Endothelial cell of umbilical vein (primary cell): ENCODE measurements around the gene GLI3. TPM values are rescaled to one million over a fixed set of nuclear protein-coding genes. Genes with fewer than 3 reads are reported as not detected.

Experiments used
- BruUV-seq: library from RNA; stranded (reverse); fragments of 400-500 nt; replicated peaks from 2 replicates; lab custom pipeline; 2021; lab: Mats Ljungman, UMichigan
- CTCF ChIA-PET: fragments of 300-600, 350-600 bp; sonication (Branson Sonifier 250); formaldehyde crosslinking; loops from one replicate; lab custom pipeline; 2021; ENCODE audit warnings: antibody characterized with exemption, inconsistent platforms; lab: Charles Lee
- POLR2A ChIA-PET: fragments of 300-600, 350-600 bp; sonication (Branson Sonifier 250); formaldehyde crosslinking; loops from one replicate; lab custom pipeline; 2021; ENCODE audit warnings: antibody characterized with exemption, inconsistent platforms; lab: Charles Lee
- DNase-seq: peaks from one replicate; pipeline ENCODE4 v3.0.0-alpha.2; 2011; ENCODE audit warnings: low read depth, low spot score
- FAIRE-seq: peaks from 2 replicates; lab custom pipeline; 2011; peaks lifted over from hg19 to GRCh38; lab: Jason Lieb, UNC
- H2AFZ ChIP-seq: 2 replicates; pipeline ENCODE4 v1.6.0; 2012; ENCODE audit warnings: low read depth, low read length, control low read depth, inconsistent platforms
- H3K27ac ChIP-seq: 2 replicates; pipeline ENCODE4 v1.5.1; 2011; ENCODE audit warnings: low read depth, mild to moderate bottlenecking, control low read depth, low read length, moderate library complexity; ENCODE audit not compliant: insufficient read depth
- H3K27me3 ChIP-seq, 2 experiments: 2 replicates each; pipeline versions ENCODE4 v1.6.0 to v1.6.1; 2011; ENCODE audit warnings: low read length in 2 of 2, mixed read lengths in 1 of 2; ENCODE audit not compliant: control insufficient read depth in 2 of 2, insufficient read depth in 2 of 2
- H3K36me3 ChIP-seq, 2 experiments: 2 replicates in 1 of 2; 3 replicates in 1 of 2; pipeline ENCODE4 v1.5.1; 2011; ENCODE audit warnings: low read length in 2 of 2, mild to moderate bottlenecking in 1 of 2, moderate library complexity in 1 of 2; ENCODE audit not compliant: control insufficient read depth in 2 of 2, insufficient read depth in 2 of 2; ENCODE audit errors: extremely low read depth in 1 of 2
- H3K4me1 ChIP-seq: 3 replicates; pipeline ENCODE4 v1.5.1; 2011; ENCODE audit warnings: mild to moderate bottlenecking, low read length; ENCODE audit not compliant: control insufficient read depth, insufficient read depth; ENCODE audit errors: extremely low read depth
- H3K4me2 ChIP-seq: 2 replicates; pipeline ENCODE4 v1.6.1; 2011; ENCODE audit warnings: low read length, control low read depth, mixed read lengths; ENCODE audit not compliant: insufficient read depth
- H3K4me3 ChIP-seq, 3 experiments: fragments of 200-600 bp in 1 of 3; sonication (generic), shearing (Covaris generic) in 1 of 3; replicated peaks in 1 of 3; 2 replicates each; pipeline ENCODE4 v1.5.1; 2011 to 2016; ENCODE audit warnings: control low read depth in 3 of 3, low read length in 3 of 3, mild to moderate bottlenecking in 2 of 3, inconsistent platforms in 1 of 3, low read depth in 1 of 3, moderate library complexity in 1 of 3; ENCODE audit not compliant: insufficient read depth in 1 of 3
- H3K79me2 ChIP-seq: 2 replicates; pipeline ENCODE4 v1.6.0; 2012; ENCODE audit warnings: low read length, inconsistent platforms; ENCODE audit not compliant: control insufficient read depth, insufficient read depth
- H3K9ac ChIP-seq: replicated peaks from 2 replicates; pipeline ENCODE3; 2011; ENCODE audit warnings: low read length, control low read depth; ENCODE audit not compliant: insufficient read depth; ENCODE audit errors: extremely low read depth
- H3K9me1 ChIP-seq: replicated peaks from 3 replicates; pipeline ENCODE4 v1.6.0; 2011; ENCODE audit warnings: mild to moderate bottlenecking, low read length; ENCODE audit not compliant: control insufficient read depth, insufficient read depth; ENCODE audit errors: extremely low read depth
- H3K9me3 ChIP-seq: replicated peaks from 2 replicates; pipeline ENCODE4 v1.5.1; 2012; ENCODE audit warnings: low read length, inconsistent platforms; ENCODE audit not compliant: control insufficient read depth, insufficient read depth
- H4K20me1 ChIP-seq: replicated peaks from 2 replicates; pipeline ENCODE3; 2011; ENCODE audit warnings: mild to moderate bottlenecking, low read length; ENCODE audit not compliant: control insufficient read depth, insufficient read depth; ENCODE audit errors: extremely low read depth
- CTCF ChIP-seq, 2 donors: IDR thresholded peaks; 1 replicate in 1 of 2; 2 replicates in 1 of 2; pipeline ENCODE4 v1.5.1; 2011; ENCODE audit warnings: low read length in 2 of 2, mild to moderate bottlenecking in 2 of 2, moderate library complexity in 2 of 2, control low read depth in 1 of 2, inconsistent platforms in 1 of 2, low read depth in 1 of 2; ENCODE audit not compliant: insufficient read depth in 1 of 2; ENCODE audit errors: extremely low read depth in 1 of 2
- EZH2 ChIP-seq: IDR thresholded peaks from 2 replicates; pipeline ENCODE4 v1.6.1; 2012; ENCODE audit warnings: borderline replicate concordance, low read depth, mild to moderate bottlenecking, moderate library complexity, low read length, inconsistent platforms; ENCODE audit not compliant: severe bottlenecking
- FOS ChIP-seq: IDR thresholded peaks from 2 replicates; pipeline ENCODE4 v1.6.1; 2011; ENCODE audit warnings: mild to moderate bottlenecking, low read length, moderate library complexity, borderline replicate concordance; ENCODE audit not compliant: insufficient read depth
- GATA2 ChIP-seq: IDR thresholded peaks from 2 replicates; pipeline ENCODE4 v1.7.0; 2011; ENCODE audit warnings: low read depth, mild to moderate bottlenecking, moderate library complexity, mixed read lengths, low read length; ENCODE audit not compliant: insufficient read length, insufficient read depth
- JUN ChIP-seq: IDR thresholded peaks from 2 replicates; pipeline ENCODE4 v1.6.1; 2011; ENCODE audit warnings: borderline replicate concordance, low read depth; ENCODE audit not compliant: insufficient read length, insufficient read depth
- MAX ChIP-seq: IDR thresholded peaks from 2 replicates; pipeline ENCODE4 v1.6.1; 2011; ENCODE audit not compliant: insufficient read depth, insufficient read length
- MYC ChIP-seq: IDR thresholded peaks from one replicate; pipeline ENCODE4 v1.6.1; 2011; ENCODE audit warnings: mild to moderate bottlenecking, low read depth, low read length
- POLR2A ChIP-seq: IDR thresholded peaks from 2 replicates; pipeline ENCODE4 v1.6.1; 2012; ENCODE audit warnings: low read depth, mild to moderate bottlenecking, control low read depth, low read length
- POLR2AphosphoS5 ChIP-seq: IDR thresholded peaks from 2 replicates; pipeline ENCODE4 v1.6.1; 2012; ENCODE audit warnings: low read depth, mild to moderate bottlenecking, control low read depth, low read length, moderate library complexity; ENCODE audit not compliant: insufficient read depth
- dilution Hi-C: fragments of 300-500 bp; cut with MboI; formaldehyde crosslinking; loops from one replicate; pipeline ENCODE4 v1.15.0; 2019; ENCODE audit warnings: low sequenced_read_pairs; ENCODE audit not compliant: extremely low pct_ligation_motif_present
- intact Hi-C: fragments of 100-400 bp; cut with micrococcal nuclease; formaldehyde crosslinking; loops from one replicate; pipeline ENCODE4 v1.10.0; 2022
- polyA plus RNA-seq, 4 experiments: library from polyadenylated mRNA; depleted of rRNA in 3 of 4; stranded (reverse) in 3 of 4; unstranded in 1 of 4; fragments of >200 nt; gene quantifications; 2 replicates each; pipeline versions ENCODE4 v1.2.1 to v1.2.3, GENCODE V29; 2011 to 2012; ENCODE audit warnings: missing spikeins in 1 of 4
- total RNA-seq: library from RNA; stranded (reverse); gene quantifications from 2 replicates; pipeline ENCODE4 v1.2.3, GENCODE V29; 2021

GLI3 gene
- total and polyA plus RNA-seq, 2 donors (not counting 3 experiments of a cell fraction or from before 2014, with no cell fraction given), result 6.0 to 24.9 TPM

- Histone ChIP-seq H3K4me2 (no peak overlapping the region), H3K9me1 (no peaks in the 10 kb centered on the region), H3K79me2 (no peaks in the 10 kb centered on the region), H3K9ac (no peak overlapping the region), H3K4me3 (no peak overlapping the region), H2AFZ (no peak overlapping the region), H4K20me1 (no peaks in the 10 kb centered on the region), H3K4me1 (no peaks in the 10 kb centered on the region), H3K9me3 (no peaks in the 10 kb centered on the region), H3K36me3 (no peaks in the 10 kb centered on the region), H3K27ac (no peak overlapping the region), H3K27me3 (no peaks in the 10 kb centered on the region)
- ChIA-PET CTCF (no interaction called here), POLR2A (no interaction called here)
- FAIRE-seq, result no peak
- no TSS peak for BruUV-seq
- dilution Hi-C loops (no loop called here), intact Hi-C loops (no loop called here)
- no peak for DNase-seq
- TF ChIP-seq CTCF (IDR thresholded peaks at IDR 0.05; ENCODE audit: extremely low read depth in 1 of 2, insufficient read depth in 1 of 2, low read depth in 1 of 2, low read length in 2 of 2) (no peak), MAX (no peak), POLR2AphosphoS5 (no peak), POLR2A (no peak), JUN (no peak), EZH2 (no peak), GATA2 (no peak), MYC (no peak), FOS (no peak)
These were observed 183.2 kb downstream of the GLI3 start for GRCh38 chr7:42053834-42054233.
